Smooth muscle cell (in vitro differentiated cells): ENCODE measurements around the gene ADAMTS3. TPM values are rescaled to one million over a fixed set of nuclear protein-coding genes. Genes with fewer than 3 reads are reported as not detected.
A peak's percentile ranks its signal among the peaks of the same experiment; 100 is the strongest.

Experiments
- DNase-seq: peaks from one replicate; lab custom pipeline; 2025; ENCODE audit not compliant: unreplicated experiment; lab: John Stamatoyannopoulos, UW
- H2AFZ ChIP-seq: fragments of 200-600 bp; sonication (generic); 2 replicates; pipeline ENCODE4 v1.6.0; 2016; ENCODE audit warnings: antibody characterized with exemption, low read depth, mild to moderate bottlenecking
- H3F3A ChIP-seq: fragments of 200-600 bp; sonication (generic); 2 replicates; pipeline ENCODE4 v1.6.0; 2017; ENCODE audit warnings: antibody characterized with exemption, low read depth
- H3K27ac ChIP-seq: fragments of 200-600 bp; sonication (generic); 2 replicates; pipeline ENCODE4 v1.5.1; 2016; ENCODE audit warnings: low read depth, mild to moderate bottlenecking
- H3K27me3 ChIP-seq: fragments of 200-600 bp; sonication (generic); 2 replicates; pipeline ENCODE4 v1.6.1; 2016; ENCODE audit warnings: low read depth, mild to moderate bottlenecking
- H3K36me3 ChIP-seq: fragments of 200-600 bp; sonication (generic); 2 replicates; pipeline ENCODE4 v1.5.1; 2016; ENCODE audit warnings: low read depth
- H3K4me1 ChIP-seq: fragments of 200-600 bp; sonication (generic); 2 replicates; pipeline ENCODE4 v1.5.1; 2016; ENCODE audit warnings: low read depth
- H3K4me2 ChIP-seq: fragments of 200-600 bp; sonication (generic); 2 replicates; pipeline ENCODE4 v1.6.0; 2016; ENCODE audit warnings: mild to moderate bottlenecking
- H3K4me3 ChIP-seq: fragments of 200-600 bp; sonication (generic); 2 replicates; pipeline ENCODE4 v1.5.1; 2016; ENCODE audit warnings: mild to moderate bottlenecking
- H3K79me2 ChIP-seq: fragments of 200-600 bp; sonication (generic); 2 replicates; pipeline ENCODE4 v1.6.0; 2016; ENCODE audit warnings: low read depth, mild to moderate bottlenecking
- H3K9ac ChIP-seq: fragments of 200-600 bp; sonication (generic); 2 replicates; pipeline ENCODE4 v1.6.0; 2016; ENCODE audit warnings: low read depth
- H3K9me3 ChIP-seq: fragments of 200-600 bp; sonication (generic); replicated peaks from 2 replicates; pipeline ENCODE4 v1.5.1; 2016; ENCODE audit warnings: low read depth
- H4K20me1 ChIP-seq: fragments of 200-600 bp; sonication (generic); 2 replicates; pipeline ENCODE4 v1.6.0; 2016; ENCODE audit warnings: low read depth
- WGBS: methylation state at CpG from one replicate; pipeline ENCODE4 v1.1.7; 2016; ENCODE audit warnings: low lambda C conversion rate; 5-methylcytosine and 5-hydroxymethylcytosine counted together
- polyA plus RNA-seq: library from polyadenylated mRNA; unstranded; fragments of >200 nt; fragmentation: Nextera tagmentation; extraction: Ambion mirVana; gene quantifications from 2 replicates; pipeline ENCODE4 v1.2.1, GENCODE V29; 2016
- total RNA-seq: library from RNA; depleted of rRNA; stranded (reverse); fragments of >200 nt; gene quantifications from 2 replicates; pipeline ENCODE4 v1.2.3, GENCODE V29; 2014
- TF ChIP-seq, protein P1 (sequence below): fragments of 200-600 bp; sonication (generic); IDR thresholded peaks from 2 replicates; pipeline ENCODE4 v1.5.1; 2017; ENCODE audit warnings: borderline replicate concordance, mild to moderate bottlenecking, antibody characterized with exemption; ENCODE audit not compliant: insufficient read depth, poor library complexity, severe bottlenecking

ADAMTS3 gene
- total and polyA plus RNA-seq, 2 experiments from 2014 or later, result 0.15 to 2.2 TPM

GRCh38 chr4:72300126-72300525 is 268.9 kb downstream of the ADAMTS3 start:
- Histone ChIP-seq H3F3A (no peaks in the 10 kb centered on the region), H2AFZ (no peak overlapping the region), H3K9me3 (no peaks in the 10 kb centered on the region), H3K4me2 (no peak overlapping the region), H3K79me2 (no peaks in the 10 kb centered on the region), H3K27me3 (no peaks in the 10 kb centered on the region), H3K36me3 (no peaks in the 10 kb centered on the region), H3K9ac (no peak overlapping the region), H3K4me3 (no peak overlapping the region), H3K27ac (no peak overlapping the region), H3K4me1 (no peaks in the 10 kb centered on the region), H4K20me1 (no peaks in the 10 kb centered on the region)
- TF ChIP-seq, protein P1, sequence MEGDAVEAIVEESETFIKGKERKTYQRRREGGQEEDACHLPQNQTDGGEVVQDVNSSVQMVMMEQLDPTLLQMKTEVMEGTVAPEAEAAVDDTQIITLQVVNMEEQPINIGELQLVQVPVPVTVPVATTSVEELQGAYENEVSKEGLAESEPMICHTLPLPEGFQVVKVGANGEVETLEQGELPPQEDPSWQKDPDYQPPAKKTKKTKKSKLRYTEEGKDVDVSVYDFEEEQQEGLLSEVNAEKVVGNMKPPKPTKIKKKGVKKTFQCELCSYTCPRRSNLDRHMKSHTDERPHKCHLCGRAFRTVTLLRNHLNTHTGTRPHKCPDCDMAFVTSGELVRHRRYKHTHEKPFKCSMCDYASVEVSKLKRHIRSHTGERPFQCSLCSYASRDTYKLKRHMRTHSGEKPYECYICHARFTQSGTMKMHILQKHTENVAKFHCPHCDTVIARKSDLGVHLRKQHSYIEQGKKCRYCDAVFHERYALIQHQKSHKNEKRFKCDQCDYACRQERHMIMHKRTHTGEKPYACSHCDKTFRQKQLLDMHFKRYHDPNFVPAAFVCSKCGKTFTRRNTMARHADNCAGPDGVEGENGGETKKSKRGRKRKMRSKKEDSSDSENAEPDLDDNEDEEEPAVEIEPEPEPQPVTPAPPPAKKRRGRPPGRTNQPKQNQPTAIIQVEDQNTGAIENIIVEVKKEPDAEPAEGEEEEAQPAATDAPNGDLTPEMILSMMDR, result no peak
- no peak for DNase-seq
- 90% methylated on average over 1 of the region's 1 CpG for whole genome bisulfite sequencing

- Histone ChIP-seq H4K20me1 (no peaks in the 10 kb centered on the region), H3K27me3 (no peaks in the 10 kb centered on the region), H3K4me2 (no peak overlapping the region), H3F3A (no peaks in the 10 kb centered on the region), H3K4me3 (no peak overlapping the region), H3K9me3 (no peaks in the 10 kb centered on the region), H2AFZ (no peak overlapping the region), H3K9ac (no peak overlapping the region), H3K36me3 (no peaks in the 10 kb centered on the region), H3K79me2 (no peaks in the 10 kb centered on the region), H3K27ac (no peak overlapping the region), H3K4me1 (no peaks in the 10 kb centered on the region)
- DNase-seq, result no peak
- TF ChIP-seq, protein P1, result peak; percentile 77
- WGBS, result 29% methylated on average over 5 of the region's 5 CpGs
These were observed 273.0 kb downstream of the ADAMTS3 start for GRCh38 chr4:72295966-72296557.

GRCh38 chr4:72290737-72291136 is 278.3 kb downstream of the ADAMTS3 start:
- no peak overlapping the region for H3K4me2 ChIP-seq
- TF ChIP-seq, protein P1, result no peak
- H3K4me3 ChIP-seq, result no peak overlapping the region
- no peak for DNase-seq
- H3F3A ChIP-seq, result no peaks in the 10 kb centered on the region
- H3K79me2 ChIP-seq, result no peaks in the 10 kb centered on the region
- no peak overlapping the region for H3K27ac ChIP-seq
- H3K27me3 ChIP-seq, result no peaks in the 10 kb centered on the region
- no peaks in the 10 kb centered on the region for H3K9me3 ChIP-seq
- no peaks in the 10 kb centered on the region for H4K20me1 ChIP-seq
- no peak overlapping the region for H2AFZ ChIP-seq
- H3K9ac ChIP-seq, result no peak overlapping the region
- H3K36me3 ChIP-seq, result no peaks in the 10 kb centered on the region
- WGBS, result 94% methylated on average over 9 of the region's 9 CpGs
- H3K4me1 ChIP-seq, result no peaks in the 10 kb centered on the region

DNA sequence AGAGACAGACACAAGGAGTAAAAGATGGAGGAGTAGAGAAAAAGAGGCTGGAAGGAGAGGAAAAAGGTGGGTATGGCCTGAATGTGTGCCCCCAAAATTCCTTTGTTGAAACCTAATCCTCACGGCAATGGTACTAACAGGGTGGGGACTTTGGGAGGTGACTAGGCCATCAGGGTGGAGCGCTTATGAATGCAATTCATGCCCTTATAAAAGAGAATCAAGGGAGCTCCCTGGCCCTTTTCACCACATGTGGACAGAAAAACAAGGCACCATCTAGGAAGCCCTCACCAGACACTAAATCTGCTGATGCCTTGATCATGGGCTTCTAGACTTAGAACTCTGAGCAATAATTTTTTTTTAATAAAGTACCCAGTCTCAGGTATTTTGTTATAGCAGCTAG is 282.1 kb downstream of the ADAMTS3 start:
- Histone ChIP-seq H3K79me2 (no peaks in the 10 kb centered on the region), H3K27ac (no peak overlapping the region), H3K4me1 (no peaks in the 10 kb centered on the region), H3K9me3 (no peaks in the 10 kb centered on the region), H3F3A (no peaks in the 10 kb centered on the region), H3K9ac (no peak overlapping the region), H3K4me2 (no peak overlapping the region), H3K4me3 (no peak overlapping the region), H2AFZ (no peak overlapping the region), H4K20me1 (no peaks in the 10 kb centered on the region), H3K27me3 (no peaks in the 10 kb centered on the region), H3K36me3 (no peaks in the 10 kb centered on the region)
- no peak for DNase-seq
- WGBS, result 95% methylated on average over 2 of the region's 2 CpGs
- TF ChIP-seq, protein P1, result no peak
